Measurements from ENCODE around the gene GPRIN2. TPM values are rescaled to one million over a fixed set of nuclear protein-coding genes. Genes with fewer than 3 reads are reported as not detected.
"Not testable (repeated sequence)": the region's sequence is repeated elsewhere in the genome, so short reads cannot be mapped to it uniquely, and the experiment has no call there.

The GPRIN2 gene
- polyA plus RNA-seq, 10 donors: 0.09 to 0.63 (median 0.26) TPM; not detected in 1

GRCh38 chr10:46570655-46571054 lies 14.2 kb upstream of the GPRIN2 start:
- not testable (repeated sequence) for DNase-seq

DNA sequence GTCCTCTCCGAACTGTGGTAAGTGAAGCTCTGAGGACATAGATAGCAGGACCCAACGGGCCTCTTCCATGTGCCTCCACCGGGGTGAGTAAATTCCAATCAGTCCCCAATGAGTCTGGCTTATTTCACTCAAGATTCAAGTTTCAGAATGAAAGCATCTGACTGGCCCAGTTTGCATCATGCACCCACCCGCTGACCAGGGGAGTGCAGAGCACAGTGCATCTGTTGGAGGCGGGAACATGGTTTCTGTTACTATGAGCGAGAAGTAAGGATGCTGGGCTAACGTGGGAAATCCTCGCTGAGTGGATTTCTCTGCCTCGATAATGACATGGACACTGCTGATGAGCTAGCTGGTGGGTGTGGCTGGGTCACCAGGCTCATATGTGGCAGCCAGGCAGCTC lies 10.7 kb upstream of the GPRIN2 start:
- not testable (repeated sequence) for DNase-seq

- peak in 2 of 3 donors; percentile 48 to 74 for DNase-seq
These were observed 9.3 kb upstream of the GPRIN2 start for GRCh38 chr10:46565591-46566332.

DNA sequence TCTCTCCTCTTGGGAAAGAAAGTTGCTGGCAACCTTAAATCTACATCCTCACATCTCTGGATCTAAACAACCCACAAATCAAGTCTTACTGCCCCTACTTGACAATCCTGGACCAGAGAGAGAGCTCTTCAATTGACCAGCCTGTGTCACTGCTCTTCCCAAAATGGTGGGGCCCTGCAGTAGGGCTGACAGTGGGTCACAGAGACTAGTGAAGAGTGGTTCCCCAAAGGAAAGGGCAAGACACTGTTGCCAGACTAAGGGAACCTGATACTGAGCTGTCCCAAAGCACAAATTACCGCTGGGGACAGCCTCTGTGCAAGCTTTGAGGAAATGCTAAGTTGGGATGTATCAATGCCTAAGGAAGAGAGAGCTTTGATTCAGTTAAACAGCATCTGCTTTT lies 4.5 kb upstream of the GPRIN2 start:
- DNase-seq: no peak

- DNase-seq: no peak
These were observed 3.9 kb upstream of the GPRIN2 start for GRCh38 chr10:46560381-46560780.

GRCh38 chr10:46559231-46559671 lies 2.8 kb upstream of the GPRIN2 start:
- DNase-seq: no peak

DNA sequence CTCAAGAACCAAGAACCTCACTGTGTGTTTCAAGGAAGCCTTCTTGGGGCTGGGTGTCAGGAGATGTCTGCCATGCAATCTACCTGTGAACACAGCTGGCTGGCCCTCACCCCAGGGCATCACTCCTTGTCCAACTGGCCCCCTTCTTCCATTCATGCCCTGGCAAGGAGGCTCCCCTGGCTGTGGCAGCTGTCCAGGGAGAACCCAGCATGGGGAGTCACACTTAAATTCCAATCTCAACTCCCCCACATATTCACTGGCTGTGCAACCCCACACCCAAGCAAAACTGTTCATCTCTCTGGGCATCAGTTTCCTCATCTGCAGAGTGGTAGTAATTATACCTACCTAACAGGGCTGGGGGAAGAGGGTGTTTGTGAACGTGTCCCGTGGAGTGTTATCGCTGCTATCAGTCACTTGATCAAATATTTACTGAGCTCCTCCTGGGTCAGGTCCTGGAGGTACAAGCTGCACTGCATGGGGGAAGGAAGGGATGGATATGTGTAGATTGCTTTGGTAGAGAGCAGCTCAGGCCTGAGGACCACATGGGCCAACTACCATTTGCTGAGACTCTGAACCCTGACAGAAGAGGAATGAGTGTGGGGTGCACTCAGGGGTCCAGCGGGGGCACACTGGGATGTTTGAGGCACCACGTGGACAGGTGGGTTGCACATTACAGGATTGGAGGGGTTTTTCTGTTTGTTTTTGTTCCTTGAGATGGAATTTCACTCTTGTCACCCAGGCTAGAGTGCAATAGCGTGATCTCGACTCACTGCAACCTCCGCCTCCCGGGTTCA lies 2.1 kb upstream of the GPRIN2 start:
- no peak for DNase-seq

DNA sequence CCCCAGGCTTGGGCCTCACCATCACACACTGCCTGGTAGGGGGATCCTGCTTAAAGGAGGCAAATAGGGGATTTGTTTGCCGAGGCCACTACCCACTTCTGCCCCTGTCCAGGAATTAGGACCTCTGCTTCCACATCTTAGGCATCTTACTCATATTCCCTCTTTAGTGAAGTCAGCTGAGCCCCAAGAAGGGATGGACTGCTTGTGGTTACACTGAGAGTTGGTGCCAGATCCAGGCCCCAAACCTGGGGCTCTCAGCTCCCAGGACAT lies 1.6 kb upstream of the GPRIN2 start:
- no peak for DNase-seq

DNA sequence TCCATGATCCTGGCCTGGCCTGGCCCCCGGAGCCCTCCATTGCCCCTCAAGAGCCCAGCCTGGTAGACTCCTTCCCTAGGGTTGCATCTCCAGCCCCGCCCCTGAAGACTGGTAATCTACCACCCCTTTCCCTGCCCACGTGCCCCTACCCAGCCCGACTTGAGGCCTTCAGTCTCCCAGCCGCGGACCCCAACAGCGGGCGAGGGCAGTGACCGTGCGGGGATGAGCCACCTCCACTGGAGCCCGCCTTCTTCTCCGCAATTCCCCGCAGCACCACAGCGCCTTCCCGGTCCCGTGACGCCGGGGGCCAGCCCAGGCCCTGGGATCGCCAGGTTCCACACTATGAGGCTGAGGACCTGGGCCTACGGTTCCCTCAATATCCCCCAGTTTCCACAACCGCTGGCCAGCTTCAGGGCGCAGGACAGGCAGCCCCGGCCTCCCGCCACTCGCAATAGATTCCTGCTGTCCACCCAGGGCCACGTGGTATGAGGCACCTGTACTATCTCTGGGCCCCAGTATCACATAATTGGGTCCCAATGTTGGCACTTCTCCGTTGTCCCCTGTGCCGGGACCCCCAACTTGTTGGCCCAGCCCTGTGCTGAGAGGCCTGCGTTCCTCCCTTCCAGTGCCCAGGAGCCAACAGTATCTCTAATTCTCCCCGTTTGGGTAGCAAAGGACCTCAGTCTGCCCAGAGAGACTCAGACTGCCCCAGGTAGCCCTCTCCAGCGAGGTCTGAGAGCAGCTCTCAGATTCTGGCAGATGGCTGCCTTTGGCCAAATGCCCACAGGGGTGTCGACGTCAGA lies 1.1 kb upstream of the GPRIN2 start:
- DNase-seq: no peak

DNA sequence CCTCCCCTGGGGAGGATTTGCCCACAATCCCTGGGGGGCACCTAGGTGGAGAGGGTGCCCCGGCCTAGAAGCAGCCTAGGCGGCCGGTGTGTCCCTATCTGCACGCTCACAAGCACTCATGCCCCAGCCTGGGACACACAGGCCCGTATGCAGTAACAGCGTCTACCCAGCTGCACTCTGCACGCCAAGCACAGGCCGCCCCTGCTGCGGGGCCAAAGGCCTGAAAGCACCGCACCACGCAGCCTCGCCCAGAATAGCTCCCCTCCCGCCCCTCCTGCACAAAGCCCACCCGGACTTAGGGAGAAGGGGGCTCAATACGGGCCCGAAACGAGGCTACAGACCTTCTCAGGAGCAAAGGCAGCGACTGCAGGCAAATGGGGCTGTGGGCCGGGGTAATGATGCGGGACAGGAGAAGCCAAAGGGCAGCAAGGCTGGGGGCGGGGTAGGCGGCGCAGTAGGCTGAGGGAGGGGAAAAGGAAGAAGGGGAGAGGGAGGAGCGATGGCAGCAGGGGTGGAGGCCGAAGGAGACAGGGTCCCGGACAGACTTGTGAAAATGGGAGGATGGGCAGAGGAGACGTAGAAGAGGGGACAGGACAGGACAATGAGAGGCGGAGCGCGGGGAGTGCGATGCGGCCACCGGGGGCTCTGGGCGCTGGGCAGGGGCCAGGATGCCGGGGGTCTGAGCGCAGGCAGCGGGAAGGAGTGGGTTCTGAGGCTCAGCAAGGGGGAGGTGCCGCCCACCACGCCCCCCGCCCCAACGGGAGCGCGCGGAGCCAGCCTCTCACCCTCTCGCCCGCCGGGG lies 544 bp downstream of the GPRIN2 start:
- DNase-seq: peak in 1 of 3 donors; percentile 58

DNA sequence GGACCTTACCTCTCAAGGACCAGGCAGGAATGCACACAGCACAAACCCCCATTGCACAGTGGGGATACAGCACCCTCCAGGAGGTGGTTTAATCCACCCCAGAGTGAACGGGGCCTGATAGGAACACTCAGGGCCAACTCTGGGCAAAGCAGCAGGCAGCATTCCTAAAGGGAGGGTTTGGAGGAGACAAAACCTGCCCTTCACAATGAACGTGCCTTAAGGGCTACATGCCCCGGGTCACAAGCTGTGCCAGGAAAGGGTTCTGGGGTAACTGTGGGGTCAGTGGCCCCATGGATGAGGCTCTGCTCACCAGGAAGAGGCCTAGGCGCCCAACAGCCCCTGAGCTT lies 1.1 kb downstream of the GPRIN2 start:
- no peak for DNase-seq

DNA sequence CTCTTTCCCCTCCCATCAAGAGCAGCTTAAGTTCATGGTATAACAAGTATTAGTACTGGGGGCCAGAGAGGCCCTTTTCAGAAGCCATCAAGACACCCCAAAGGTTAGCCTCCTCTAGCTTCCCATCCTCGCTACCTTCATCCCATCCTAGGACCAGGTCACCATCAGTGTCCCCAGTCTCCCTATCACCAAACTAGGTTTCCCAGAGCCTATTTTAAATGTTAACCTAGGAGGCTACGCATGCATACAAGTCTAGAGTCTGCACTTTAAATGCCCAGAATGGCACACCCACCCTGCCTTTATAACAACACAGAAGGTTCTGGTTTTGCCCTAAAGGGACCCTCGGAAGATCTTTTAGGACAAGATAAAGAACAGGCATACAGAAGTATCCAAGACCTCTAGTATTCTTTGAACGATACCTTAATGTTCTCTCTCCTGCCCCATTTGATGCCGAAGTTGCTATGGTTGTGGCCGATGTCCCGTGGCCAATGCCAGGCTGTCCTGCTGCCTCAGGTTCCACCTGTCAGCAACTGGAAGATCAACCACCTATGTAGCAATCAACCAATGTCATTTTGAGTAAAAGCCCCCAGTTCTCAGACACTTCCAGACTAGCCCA lies 2.2 kb downstream of the GPRIN2 start:
- DNase-seq: no peak

DNA sequence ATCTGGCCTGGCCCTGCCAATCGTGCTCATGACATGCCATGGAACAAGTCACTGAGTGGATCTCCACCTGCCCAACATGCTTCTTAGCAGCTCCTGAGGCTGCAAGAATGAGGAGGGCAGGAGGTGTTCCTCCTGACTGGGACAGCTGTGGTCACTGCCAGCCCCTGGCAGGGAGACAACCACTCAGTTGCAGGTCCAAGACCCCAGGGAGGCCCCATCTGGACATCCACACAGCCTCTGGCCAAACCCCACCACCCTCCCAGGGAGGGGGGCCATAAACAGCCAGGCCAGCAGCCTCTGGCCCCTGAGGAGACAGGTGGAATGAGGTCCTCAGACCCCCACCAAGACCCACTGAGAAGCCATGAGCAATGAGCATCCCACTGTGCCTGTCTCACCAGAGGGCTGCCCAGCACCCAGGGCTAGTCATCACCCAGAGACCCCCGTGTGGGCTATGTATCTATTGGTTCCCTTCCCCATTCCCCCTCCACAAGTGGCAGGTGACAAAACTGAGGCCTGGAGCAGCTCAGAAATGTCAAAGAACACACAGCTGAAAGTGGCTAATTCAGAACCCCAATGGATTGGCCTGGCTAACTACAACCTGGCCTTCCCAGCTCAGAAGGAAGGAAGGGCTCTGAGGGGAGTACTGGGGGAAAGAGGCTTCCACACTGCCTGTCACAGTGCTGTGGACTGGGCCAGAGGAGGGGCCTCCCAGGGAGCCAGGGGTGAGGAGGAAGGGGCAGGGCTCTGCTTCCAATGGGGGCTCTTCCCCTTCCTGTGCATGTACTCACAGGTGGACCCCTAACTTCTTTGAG lies 3.0 kb downstream of the GPRIN2 start:
- no peak for DNase-seq

DNA sequence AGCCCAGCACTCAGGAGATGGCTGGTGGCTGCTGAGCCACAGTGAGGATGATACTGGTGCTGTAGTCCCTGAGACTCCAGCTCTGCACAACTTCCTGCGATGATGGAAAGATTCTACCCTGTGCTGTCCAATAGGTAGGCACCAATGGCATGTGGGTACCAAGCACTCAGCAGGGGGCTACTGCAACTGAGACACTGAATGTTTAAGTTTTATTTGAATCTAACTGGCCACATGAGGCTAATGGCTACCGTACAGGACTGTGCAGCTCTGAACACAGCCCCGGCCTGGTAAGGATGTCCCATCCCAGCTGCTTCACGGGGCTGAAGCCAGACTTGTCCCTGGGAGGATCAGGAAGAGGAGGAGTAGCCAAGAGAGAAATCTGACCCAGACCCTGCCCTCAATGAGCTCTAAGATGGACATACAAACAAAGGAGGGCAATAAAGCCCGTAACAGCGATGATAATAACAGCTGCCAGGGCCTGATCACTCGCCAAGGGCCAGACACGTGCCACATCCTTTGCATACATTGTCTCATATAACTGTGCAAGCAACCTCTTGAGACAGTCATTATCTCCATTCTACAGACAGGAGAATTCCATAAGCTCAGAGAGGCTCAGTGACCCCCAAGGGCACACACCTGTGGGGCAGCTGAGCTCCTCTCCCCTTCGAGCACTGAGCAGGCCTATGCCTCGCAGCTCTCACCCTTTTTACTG lies 3.8 kb downstream of the GPRIN2 start:
- peak in 1 of 3 donors; percentile 71 for DNase-seq

DNA sequence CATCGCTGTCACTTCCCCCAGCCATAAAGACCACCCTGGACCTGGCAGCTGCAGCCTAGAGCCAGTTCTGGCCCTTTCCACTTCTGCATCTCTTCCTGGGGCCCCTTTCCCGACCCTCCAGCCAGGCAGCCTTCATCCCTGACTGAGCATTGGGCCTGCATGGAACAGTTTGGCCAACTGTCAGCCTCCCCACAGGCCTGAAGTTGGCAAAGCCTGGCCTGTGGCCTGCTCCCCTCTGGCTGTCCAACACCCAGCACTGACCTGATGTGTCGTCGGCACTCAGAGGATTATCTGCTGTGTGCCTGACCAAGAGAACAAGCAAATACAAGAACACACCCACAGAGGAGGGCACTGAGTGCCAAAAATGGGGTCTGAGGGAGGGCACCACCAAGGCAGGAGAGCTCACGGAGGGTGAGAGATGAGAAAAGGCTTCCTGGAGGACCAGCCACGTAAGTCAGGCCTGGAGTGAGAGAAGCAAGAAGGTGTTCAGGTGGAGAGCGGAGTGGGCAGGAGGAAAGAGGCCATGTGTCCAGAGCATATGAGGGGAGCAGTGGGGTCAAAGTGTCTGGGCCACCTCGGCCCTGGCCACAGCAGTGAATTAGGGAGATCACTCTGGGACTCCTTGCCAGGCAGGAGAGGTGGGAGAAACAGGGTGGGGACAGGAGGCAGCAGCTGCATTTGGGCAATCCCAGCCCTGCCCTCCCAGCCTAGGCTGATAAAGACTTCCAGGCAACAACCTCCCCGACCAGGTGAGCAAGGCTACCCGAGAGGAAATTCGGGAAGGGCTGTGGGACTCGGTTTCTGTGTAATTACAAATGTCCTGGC lies 4.5 kb downstream of the GPRIN2 start:
- DNase-seq: no peak

- no peak for DNase-seq
These were observed 5.4 kb downstream of the GPRIN2 start for GRCh38 chr10:46550795-46551700.

GRCh38 chr10:46550076-46550790 lies 6.2 kb downstream of the GPRIN2 start:
- no peak for DNase-seq

Data from muscle of back (tissue), 11 donors.